Putamen (tissue), 1 donor: Measurements from ENCODE around the gene PLA2G4E.

Experiments
- DNase-seq: peaks from one replicate; pipeline ENCODE4 v3.0.0-alpha.2; 2016; ENCODE audit warnings: low spot score

The PLA2G4E gene

DNA sequence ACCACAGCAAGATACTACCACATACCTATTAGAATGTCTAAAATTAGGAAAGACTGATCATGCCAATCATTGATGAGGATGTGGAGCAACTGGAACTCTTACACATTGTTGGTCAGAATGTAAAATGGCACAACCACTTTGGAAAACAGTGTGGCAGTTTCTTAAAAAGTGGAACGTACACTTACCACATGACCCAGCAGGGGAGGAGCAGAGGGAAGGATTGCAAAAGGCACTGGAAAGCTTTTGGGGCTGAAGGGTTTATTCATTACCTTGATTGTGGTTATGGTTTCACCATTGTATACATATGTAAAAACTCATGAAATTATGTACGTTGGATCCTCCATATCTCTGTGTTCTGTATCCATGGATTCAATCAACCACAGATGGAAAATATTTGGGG is 45.2 kb downstream of the PLA2G4E start:
- no peak for DNase-seq

DNA sequence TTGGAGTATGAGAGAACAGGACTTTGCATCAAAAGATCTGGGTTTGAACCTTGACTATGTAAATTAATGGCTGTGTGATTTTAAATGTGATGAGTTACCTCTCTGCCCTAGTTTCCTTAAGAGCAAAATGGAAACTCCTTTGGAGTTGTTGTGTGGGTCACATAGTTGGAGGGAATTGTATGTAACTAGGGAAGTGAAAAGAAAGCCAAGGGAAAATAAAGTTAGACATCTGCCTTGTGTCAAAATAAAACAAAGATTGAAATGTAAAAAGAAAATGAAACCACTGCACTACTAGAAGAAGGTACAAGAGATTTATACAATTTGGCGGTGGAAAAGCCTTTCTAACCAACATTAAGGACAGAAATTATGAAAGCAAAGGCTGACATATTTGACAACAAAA is 46.8 kb downstream of the PLA2G4E start:
- no peak for DNase-seq

DNA sequence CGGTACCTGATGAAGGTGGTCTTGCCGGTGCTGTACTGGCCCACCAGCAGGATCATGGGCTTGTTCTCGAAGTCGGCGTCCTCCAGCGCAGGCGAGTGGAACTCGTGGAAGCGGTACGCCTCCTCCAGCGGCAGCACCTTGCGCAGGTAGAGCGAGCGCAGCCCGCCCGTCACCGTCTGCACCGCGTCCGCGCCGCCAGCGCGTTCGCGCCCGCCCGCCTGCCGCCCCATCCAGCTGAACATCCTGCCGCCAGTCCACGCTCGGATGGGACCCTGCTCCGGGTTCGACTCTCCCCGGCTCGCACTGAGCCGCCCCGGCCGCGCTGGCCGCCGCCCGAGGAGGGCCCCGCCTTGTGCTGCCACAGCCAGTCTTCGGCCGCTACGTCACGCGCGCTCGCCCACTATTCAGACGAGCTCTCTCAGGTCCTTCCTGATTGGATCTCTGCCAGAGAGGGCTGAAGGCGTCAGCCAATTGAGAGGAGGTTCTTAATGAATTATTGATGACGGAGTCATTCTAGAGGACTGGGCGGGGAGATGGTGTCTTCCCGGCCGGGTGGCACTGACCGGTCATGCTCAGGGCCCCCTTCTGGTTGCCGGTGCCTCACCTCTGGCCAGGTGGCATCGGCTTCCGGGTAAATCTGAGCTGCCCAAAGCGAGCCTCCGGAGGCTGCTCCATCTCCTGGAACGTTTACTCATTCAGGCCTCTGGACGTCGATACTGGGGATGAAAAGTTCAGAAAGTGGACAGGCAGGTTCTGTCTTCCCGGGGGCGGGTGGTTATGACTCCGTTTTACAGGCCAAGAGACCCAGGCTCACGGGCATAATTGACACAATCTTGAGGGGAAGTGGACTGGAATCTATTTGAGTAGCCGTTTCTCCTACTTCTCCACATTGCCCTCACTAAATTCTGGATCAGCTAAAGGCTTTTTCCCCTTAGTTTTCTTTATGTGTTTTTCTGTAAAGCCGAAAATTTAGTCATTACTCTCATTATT is 48.3 kb downstream of the PLA2G4E start, which contains the start of gene EHD4:
EHD4 (minus strand) TSS at position 305 of the 990 bp plus-strand sequence; CDS start at position 242, 63 bp downstream.
- DNase-seq = peak; percentile 96

- DNase-seq = no peak
Observed at GRCh38 chr15:41971895-41972252, 49.0 kb downstream of the PLA2G4E start.

- DNase-seq = no peak
Observed at GRCh38 chr15:41971089-41971894, 49.5 kb downstream of the PLA2G4E start.

GRCh38 chr15:41970456-41970855 is 50.4 kb downstream of the PLA2G4E start:
- DNase-seq = no peak

- no peak for DNase-seq
Observed at GRCh38 chr15:41969851-41970431, 50.9 kb downstream of the PLA2G4E start.

DNA sequence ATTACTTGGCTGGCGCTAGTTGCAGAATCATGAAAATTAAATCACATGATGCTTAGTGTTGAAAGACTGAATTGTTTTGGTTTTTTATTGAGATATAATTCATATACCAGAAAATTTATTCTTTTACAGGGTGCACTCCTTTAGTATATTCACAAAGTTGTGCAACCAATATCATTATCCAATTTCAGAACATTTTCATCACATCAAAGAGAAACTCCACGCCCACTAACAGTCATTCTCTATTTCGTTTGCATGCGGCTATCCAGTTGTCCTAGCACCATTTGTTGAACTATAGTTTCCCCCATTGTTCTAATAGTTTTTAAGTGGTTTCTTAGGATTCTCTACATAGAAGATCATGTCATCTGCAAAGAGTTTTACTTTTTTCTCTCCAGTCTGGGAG is 52.1 kb downstream of the PLA2G4E start:
- no peak for DNase-seq

DNA sequence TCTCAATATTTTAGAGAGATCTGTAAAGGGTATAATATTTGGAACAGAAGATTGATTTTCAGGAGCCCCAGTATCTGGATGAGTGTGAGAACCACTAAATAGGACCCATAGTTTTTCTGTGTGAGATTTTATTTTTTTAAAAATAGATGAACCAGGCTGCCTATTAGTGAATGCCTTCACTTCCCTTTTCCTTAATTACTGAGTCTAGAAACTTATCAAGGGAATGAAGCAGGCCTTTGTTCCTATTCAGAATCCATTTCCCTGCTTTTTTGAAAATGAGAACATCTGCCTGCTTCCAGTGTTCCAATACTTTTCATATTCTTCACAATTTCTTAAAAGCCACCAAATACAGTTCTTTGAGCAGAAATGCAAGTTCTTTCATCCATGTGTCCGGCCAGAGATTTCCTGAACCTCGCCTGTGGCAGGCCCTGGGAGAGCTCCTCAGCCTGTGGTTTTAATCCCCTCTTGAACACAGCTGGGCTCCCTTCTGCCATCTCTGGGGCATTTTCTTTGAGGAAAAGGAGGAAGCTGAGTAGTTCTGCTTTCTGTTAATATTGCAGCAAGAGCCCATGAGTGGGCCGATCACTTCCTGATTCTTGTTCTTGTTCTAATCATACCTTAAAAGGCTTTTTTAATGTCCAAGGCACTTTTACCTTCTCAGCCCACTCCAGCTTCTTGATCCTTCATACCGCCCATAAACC is 53.2 kb downstream of the PLA2G4E start:
- DNase-seq = peak; percentile 33

DNA sequence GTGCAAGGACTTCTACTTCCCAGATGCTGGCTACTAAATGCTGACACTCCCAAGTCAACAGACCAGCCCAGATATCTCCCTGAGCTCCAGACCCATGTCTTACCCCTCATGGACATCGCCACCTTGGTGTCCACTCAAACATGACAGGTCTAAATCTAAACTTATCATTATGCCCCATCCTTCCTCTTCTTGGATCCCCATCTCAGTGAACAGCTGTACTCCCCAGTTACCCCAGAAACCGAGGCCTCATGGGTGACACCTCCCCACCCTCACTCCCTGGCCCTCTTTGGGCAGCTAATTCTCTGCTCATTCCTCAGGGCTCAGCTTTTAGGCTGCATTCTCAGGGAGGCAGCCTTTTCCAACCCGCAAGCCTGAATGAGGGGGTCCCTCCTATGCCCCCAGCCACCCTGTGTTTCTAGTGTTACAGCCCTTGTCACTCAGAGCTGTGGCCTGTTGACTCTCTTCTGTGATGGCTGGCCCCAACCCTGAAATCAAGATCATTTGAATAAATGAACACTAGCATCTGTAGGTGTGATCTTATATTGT is 53.8 kb downstream of the PLA2G4E start:
- no peak for DNase-seq

DNA sequence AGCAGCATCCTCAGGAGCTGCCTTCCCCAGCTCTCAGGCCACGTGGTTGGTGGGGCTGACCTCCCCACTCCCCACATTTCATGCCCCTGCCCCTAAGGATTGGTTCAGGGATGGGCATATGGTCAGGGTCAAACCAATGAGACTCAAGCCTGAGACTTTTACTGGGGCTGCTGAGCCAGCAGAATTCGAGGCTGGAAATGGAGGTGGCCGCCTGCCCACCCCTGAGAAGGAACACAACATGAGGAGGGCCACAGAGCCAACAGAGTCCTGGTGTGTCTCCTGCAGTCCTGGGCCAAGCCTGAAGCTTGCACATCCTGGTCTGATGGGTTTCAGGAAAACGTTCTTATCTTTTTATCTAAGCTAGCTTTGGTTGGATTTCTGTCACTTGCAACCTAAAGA is 54.4 kb downstream of the PLA2G4E start:
- no peak for DNase-seq

DNA sequence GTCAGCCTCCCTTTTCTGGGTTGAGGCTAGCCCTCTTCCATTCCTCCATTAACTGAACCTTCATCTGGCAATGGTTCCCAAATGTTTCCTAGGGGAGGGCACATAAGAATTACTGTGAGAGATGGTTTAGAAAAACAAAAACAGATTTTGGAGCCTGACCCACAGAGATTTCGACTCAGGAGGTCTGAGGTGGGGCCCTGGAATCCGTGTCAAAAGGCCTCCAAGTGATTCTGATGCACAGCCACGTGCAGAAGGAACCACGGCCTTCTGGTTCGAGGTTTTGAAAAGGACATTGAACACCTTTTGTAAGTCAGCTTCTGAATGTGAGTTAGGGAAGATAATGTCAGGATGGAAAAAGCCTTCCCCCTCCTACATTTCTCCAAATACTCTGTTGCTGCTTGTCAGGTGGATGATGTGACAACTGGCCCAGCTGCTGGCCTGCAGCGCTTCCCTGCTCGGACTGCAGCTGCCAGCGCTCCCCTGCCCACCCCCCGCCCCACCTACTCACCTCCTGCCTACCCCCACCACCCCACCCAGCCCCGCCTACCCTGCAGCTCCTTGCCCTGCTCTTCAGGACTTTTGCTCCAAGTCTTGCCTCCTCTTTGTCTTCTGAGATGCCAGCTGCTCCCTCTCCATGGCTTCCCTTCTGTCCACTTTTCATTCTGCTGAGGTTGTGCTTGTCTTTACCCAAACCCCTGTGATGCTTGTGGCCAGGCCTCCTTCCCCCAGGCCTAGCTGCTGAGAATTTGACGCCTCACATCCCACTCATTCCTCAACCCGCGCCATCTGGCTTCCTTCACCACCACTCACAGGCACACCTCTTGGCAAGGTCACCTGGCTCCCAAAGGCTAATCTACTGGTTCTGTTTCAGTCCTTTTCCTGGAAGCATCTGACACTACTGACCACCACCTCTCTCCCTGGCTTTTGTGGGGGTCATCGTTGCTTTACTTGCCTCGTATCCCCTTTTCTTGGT is 55.1 kb downstream of the PLA2G4E start:
- DNase-seq = no peak

DNA sequence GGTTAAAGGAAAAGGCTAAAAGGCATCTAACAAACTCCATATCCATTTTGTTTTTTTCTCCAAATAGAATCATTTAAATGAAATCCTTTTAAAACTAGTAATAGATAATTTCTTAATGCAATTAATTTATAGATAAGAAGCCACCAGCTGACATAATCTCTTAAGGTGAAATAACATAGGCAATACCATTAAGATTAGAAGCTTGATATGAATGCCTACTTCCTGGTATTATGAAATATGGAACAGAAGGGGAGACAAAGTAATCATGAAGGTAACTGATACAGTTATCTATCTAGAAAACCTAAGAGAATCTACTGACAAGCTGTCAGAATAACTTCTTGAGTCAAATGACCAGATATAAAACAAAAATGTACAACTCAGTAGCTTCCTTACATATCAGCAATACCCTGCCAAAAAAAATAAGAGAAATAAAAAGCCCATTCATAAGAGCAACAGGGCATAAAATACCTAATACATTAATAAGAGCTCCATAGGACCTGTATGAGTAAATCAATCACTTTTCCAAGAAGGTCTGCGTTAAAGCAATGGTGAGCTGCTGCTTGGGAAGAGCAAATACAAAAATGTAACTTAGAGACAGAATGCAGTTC is 59.1 kb downstream of the PLA2G4E start:
- DNase-seq = no peak

DNA sequence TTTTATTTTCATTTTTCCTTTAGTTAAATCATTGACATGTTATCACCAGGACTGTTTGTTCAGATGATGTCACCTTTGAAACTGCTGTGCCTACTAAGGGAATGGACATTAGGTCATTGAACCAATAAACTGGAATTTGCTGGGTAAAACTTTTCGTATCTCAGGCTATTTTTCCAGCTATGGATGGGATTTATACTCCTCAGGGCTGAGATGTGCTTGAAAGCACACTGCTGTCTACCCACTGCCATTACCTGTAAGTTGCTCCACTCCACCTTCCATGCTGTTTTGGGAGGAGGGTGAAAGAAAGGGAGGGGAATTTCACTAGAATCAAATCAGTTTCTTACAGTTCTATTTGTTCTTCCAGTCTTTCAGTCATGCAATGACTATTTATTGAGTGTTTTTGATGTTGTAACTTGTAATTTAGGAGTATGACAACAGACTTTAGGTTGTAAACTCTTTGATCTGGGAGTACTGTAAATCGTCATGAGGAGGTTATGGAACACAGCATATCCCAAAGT is 59.8 kb downstream of the PLA2G4E start:
- no peak for DNase-seq

GRCh38 chr15:41958002-41958420 is 62.8 kb downstream of the PLA2G4E start:
- DNase-seq = no peak

GRCh38 chr15:41957021-41957897 is 63.6 kb downstream of the PLA2G4E start:
- DNase-seq = no peak

DNA sequence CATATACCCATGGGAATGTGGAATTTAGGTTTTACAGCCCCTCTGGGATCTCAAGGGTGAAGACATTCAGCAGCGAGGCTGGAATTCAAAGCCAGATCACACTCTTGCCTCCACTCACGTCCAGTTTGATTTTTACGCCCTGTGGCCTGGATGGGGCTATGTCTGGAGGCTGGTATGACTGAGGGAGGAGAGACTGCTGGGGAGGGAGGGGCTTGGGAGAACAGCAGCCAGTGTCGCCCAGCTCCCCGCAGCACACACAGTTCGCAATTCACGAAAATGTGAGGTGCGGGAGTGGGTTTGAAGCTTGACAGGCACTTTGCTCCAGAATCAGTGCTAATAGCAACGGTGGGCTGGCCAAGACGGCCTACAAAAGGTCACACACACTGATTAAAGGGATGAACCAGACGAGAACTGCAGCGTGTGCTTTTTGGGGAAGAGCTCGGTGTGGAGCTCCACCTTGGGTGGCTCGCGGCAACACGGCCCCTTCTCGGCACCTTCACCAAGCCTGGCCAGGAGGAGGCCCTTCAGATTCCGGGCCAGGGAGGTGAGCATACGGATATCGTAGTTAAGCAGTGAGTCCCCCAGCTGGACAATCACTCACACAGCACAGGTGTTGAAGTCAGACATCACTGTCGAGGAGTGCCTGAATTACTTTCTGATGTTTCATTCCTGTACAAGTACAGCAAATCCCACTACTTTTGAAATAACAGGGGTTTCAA is 64.9 kb downstream of the PLA2G4E start:
- DNase-seq = no peak

GRCh38 chr15:41955100-41955499 is 65.7 kb downstream of the PLA2G4E start:
- DNase-seq = no peak
